ENCODE measurements around the gene ARL2BP. TPM values are rescaled to one million over a fixed set of nuclear protein-coding genes. Genes with fewer than 3 reads are reported as not detected.
"Not testable (repeated sequence)": the region's sequence is repeated elsewhere in the genome, so short reads cannot be mapped to it uniquely, and the experiment has no call there.

ARL2BP gene
- total RNA-seq, 1 donor from 2014 or later = 35.9 TPM

GRCh38 chr16:57271867-57272495, 26.9 kb downstream of the ARL2BP start:
- H3K27me3 Mint-ChIP-seq (ENCODE audit: low read depth) = no peaks in the 10 kb centered on the region
- H3K4me3 Mint-ChIP-seq = no peak overlapping the region
- H3K27ac Mint-ChIP-seq = no peak overlapping the region
- H3K36me3 Mint-ChIP-seq = no peaks in the 10 kb centered on the region
- peaks cover 5% of the 10 kb centered on the region for H3K4me1 Mint-ChIP-seq
- no peaks in the 10 kb centered on the region for H3K9me3 Mint-ChIP-seq
- no peak for TF ChIP-seq CTCF (IDR thresholded peaks at IDR 0.05; ENCODE audit: unreplicated experiment)
- DNase-seq (ENCODE audit: low spot score in 2 of 2, unreplicated experiment in 2 of 2) = no peak

GRCh38 chr16:57273359-57273758, 28.3 kb downstream of the ARL2BP start:
- peaks cover 11% of the 10 kb centered on the region for H3K4me1 Mint-ChIP-seq
- no peak overlapping the region for H3K27ac Mint-ChIP-seq
- TF ChIP-seq CTCF (IDR thresholded peaks at IDR 0.05; ENCODE audit: unreplicated experiment) = no peak
- H3K4me3 Mint-ChIP-seq = no peak overlapping the region
- H3K27me3 Mint-ChIP-seq (ENCODE audit: low read depth) = no peaks in the 10 kb centered on the region
- no peaks in the 10 kb centered on the region for H3K9me3 Mint-ChIP-seq
- H3K36me3 Mint-ChIP-seq = no peaks in the 10 kb centered on the region
- no peak for DNase-seq (ENCODE audit: low spot score in 2 of 2, unreplicated experiment in 2 of 2)

- peaks cover 7% of the 10 kb centered on the region for H3K4me1 Mint-ChIP-seq
- H3K4me3 Mint-ChIP-seq = no peak overlapping the region
- no peak for DNase-seq (ENCODE audit: low spot score in 2 of 2, unreplicated experiment in 2 of 2)
Observed at GRCh38 chr16:57273826-57274225, 28.8 kb downstream of the ARL2BP start.

GRCh38 chr16:57275946-57276345, 30.9 kb downstream of the ARL2BP start:
- H3K36me3 Mint-ChIP-seq; H3K4me3 Mint-ChIP-seq; H3K9me3 Mint-ChIP-seq; H3K27me3 Mint-ChIP-seq (ENCODE audit: low read depth); H3K27ac Mint-ChIP-seq; H3K4me1 Mint-ChIP-seq; DNase-seq (ENCODE audit: low spot score in 2 of 2, unreplicated experiment in 2 of 2): not testable (repeated sequence)

More at GRCh38 chr16:57273826-57274225, 28.8 kb downstream of the ARL2BP start:
- Mint-ChIP-seq H3K36me3 (no peaks in the 10 kb centered on the region), H3K27ac (no peak overlapping the region), H3K9me3 (no peaks in the 10 kb centered on the region), H3K27me3 (ENCODE audit: low read depth) (no peaks in the 10 kb centered on the region)
- TF ChIP-seq CTCF (IDR thresholded peaks at IDR 0.05; ENCODE audit: unreplicated experiment) = no peak

GRCh38 chr16:57276596-57276995, 31.5 kb downstream of the ARL2BP start:
- H3K4me1 Mint-ChIP-seq = peaks cover 7% of the 10 kb centered on the region
- no peak for DNase-seq (ENCODE audit: low spot score in 2 of 2, unreplicated experiment in 2 of 2)
- H3K27me3 Mint-ChIP-seq (ENCODE audit: low read depth) = peaks cover 5% of the 10 kb centered on the region
- H3K9me3 Mint-ChIP-seq = no peaks in the 10 kb centered on the region
- H3K27ac Mint-ChIP-seq = no peak overlapping the region
- H3K4me3 Mint-ChIP-seq = no peak overlapping the region
- no peak for TF ChIP-seq CTCF (IDR thresholded peaks at IDR 0.05; ENCODE audit: unreplicated experiment)
- no peaks in the 10 kb centered on the region for H3K36me3 Mint-ChIP-seq

GRCh38 chr16:57277586-57277985, 32.5 kb downstream of the ARL2BP start:
- H3K9me3 Mint-ChIP-seq = no peaks in the 10 kb centered on the region
- H3K27me3 Mint-ChIP-seq (ENCODE audit: low read depth) = peaks cover 10% of the 10 kb centered on the region
- H3K27ac Mint-ChIP-seq = no peak overlapping the region
- no peaks in the 10 kb centered on the region for H3K36me3 Mint-ChIP-seq
- TF ChIP-seq CTCF (IDR thresholded peaks at IDR 0.05; ENCODE audit: unreplicated experiment) = no peak
- no peak overlapping the region for H3K4me3 Mint-ChIP-seq
- no peak for DNase-seq (ENCODE audit: low spot score in 2 of 2, unreplicated experiment in 2 of 2)
- H3K4me1 Mint-ChIP-seq = peaks cover 7% of the 10 kb centered on the region
